Neural progenitor cell (in vitro differentiated cells): ENCODE results near the gene CETP. TPM values are rescaled to one million over a fixed set of nuclear protein-coding genes. Genes with fewer than 3 reads are reported as not detected.

ENCODE experiments used
- DNase-seq: peaks from one replicate; pipeline ENCODE4 v3.0.0-alpha.2; 2016; ENCODE audit warnings: low spot score
- H2AFZ ChIP-seq: fragments of 200-600 bp; sonication (generic); replicated peaks from 2 replicates; pipeline ENCODE4 v1.6.1; 2016; ENCODE audit warnings: antibody characterized with exemption
- H3F3A ChIP-seq: fragments of 200-600 bp; sonication (generic); 2 replicates; pipeline ENCODE4 v1.6.1; 2016; ENCODE audit warnings: antibody characterized with exemption, low read depth
- H3K27ac ChIP-seq: fragments of 200-600 bp; sonication (generic); 2 replicates; pipeline ENCODE4 v1.5.1; 2016; ENCODE audit warnings: mild to moderate bottlenecking
- H3K27me3 ChIP-seq: fragments of 200-600 bp; sonication (generic); 2 replicates; pipeline ENCODE4 v1.6.1; 2016; ENCODE audit warnings: mild to moderate bottlenecking, moderate library complexity
- H3K36me3 ChIP-seq: fragments of 200-600 bp; sonication (generic); 2 replicates; pipeline ENCODE4 v1.5.1; 2016
- H3K4me1 ChIP-seq: fragments of 200-600 bp; sonication (generic); 2 replicates; pipeline ENCODE4 v1.6.1; 2016; ENCODE audit warnings: mixed run types
- H3K4me2 ChIP-seq: fragments of 200-600 bp; sonication (generic); 2 replicates; pipeline ENCODE4 v1.6.1; 2016
- H3K4me3 ChIP-seq: fragments of 200-600 bp; sonication (generic); 2 replicates; pipeline ENCODE4 v1.5.1; 2016
- H3K79me2 ChIP-seq: fragments of 200-600 bp; sonication (generic); 2 replicates; pipeline ENCODE4 v1.6.1; 2016; ENCODE audit warnings: low read depth
- H3K9ac ChIP-seq: fragments of 200-600 bp; sonication (generic); 2 replicates; pipeline ENCODE4 v1.6.1; 2016
- H3K9me3 ChIP-seq: fragments of 200-600 bp; sonication (generic); 2 replicates; pipeline ENCODE4 v1.5.1; 2016; ENCODE audit warnings: low read depth
- H4K20me1 ChIP-seq: fragments of 200-600 bp; sonication (generic); 2 replicates; pipeline ENCODE4 v1.6.1; 2016; ENCODE audit warnings: low read depth
- H3K27ac Mint-ChIP-seq: 3 replicates; pipeline ENCODE4 v1.8.0; 2021; ENCODE audit warnings: mixed read lengths
- H3K27me3 Mint-ChIP-seq: 2 replicates; pipeline ENCODE4 v1.8.0; 2022; ENCODE audit warnings: low read depth, mild to moderate bottlenecking, inconsistent platforms, moderate library complexity, mixed read lengths; ENCODE audit not compliant: insufficient read depth
- H3K36me3 Mint-ChIP-seq: 3 replicates; pipeline ENCODE4 v1.8.0; 2021; ENCODE audit warnings: mixed read lengths
- H3K4me1 Mint-ChIP-seq: 3 replicates; pipeline ENCODE4 v1.8.0; 2021; ENCODE audit warnings: mixed read lengths
- H3K4me3 Mint-ChIP-seq: 3 replicates; pipeline ENCODE4 v1.8.0; 2021; ENCODE audit warnings: mild to moderate bottlenecking, moderate library complexity, mixed read lengths
- H3K9me3 Mint-ChIP-seq: 3 replicates; pipeline ENCODE4 v1.8.0; 2020; ENCODE audit warnings: mixed read lengths
- EZH2 ChIP-seq: fragments of 200-600 bp; sonication (generic); IDR thresholded peaks from 2 replicates; pipeline ENCODE4 v1.6.1; 2017; ENCODE audit warnings: antibody characterized with exemption, mild to moderate bottlenecking, moderate library complexity
- EZH2phosphoT487 ChIP-seq: fragments of 200-600 bp; sonication (generic); IDR thresholded peaks from 2 replicates; pipeline ENCODE4 v1.6.1; 2017; ENCODE audit warnings: antibody characterized with exemption
- total RNA-seq: library from RNA; depleted of rRNA; stranded (reverse); fragments of >200 nt; gene quantifications from 2 replicates; pipeline ENCODE4 v1.2.3, GENCODE V29; 2015; ENCODE audit warnings: low replicate concordance
- TF ChIP-seq, protein P1 (sequence below): fragments of 200-600 bp; sonication (generic); IDR thresholded peaks from 2 replicates; pipeline ENCODE4 v1.5.1; 2017; ENCODE audit warnings: antibody characterized with exemption, mild to moderate bottlenecking

The CETP gene
- total RNA-seq, 1 donor from 2014 or later: 0.28 TPM

DNA sequence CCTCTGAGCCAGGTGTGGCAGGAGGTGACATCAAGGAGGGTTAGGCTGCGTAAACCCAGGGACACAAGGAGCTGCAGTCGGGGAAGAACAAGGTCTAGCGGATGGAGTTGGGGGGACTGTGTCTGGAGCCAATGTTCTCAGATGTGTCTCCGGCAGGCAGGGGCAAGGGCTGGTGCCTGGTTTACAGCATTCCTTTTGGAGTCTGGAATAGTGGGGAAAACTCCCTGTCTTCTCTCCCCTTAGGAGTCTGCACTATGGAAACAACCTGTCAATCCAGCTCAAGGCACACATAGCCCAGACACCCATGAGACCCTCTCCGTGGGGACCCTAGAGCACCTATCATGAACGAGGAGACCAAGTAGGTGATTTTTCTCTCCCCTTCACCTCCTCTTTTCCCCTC, 55.1 kb downstream of the CETP start:
- Mint-ChIP-seq H3K9me3 (no peaks in the 10 kb centered on the region), H3K27me3 (peaks cover 13% of the 10 kb centered on the region), H3K4me1 (peaks cover 5% of the 10 kb centered on the region), H3K27ac (no peak overlapping the region), H3K4me3 (no peak overlapping the region), H3K36me3 (no peaks in the 10 kb centered on the region)
- Histone ChIP-seq H3K4me1 (no peaks in the 10 kb centered on the region), H3K4me3 (no peak overlapping the region), H4K20me1 (no peaks in the 10 kb centered on the region), H3K36me3 (no peaks in the 10 kb centered on the region), H3K4me2 (no peak overlapping the region), H3K9me3 (no peaks in the 10 kb centered on the region), H3K9ac (no peak overlapping the region), H3K27me3 (no peaks in the 10 kb centered on the region), H3K79me2 (no peaks in the 10 kb centered on the region), H3K27ac (no peak overlapping the region), H3F3A (no peaks in the 10 kb centered on the region), H2AFZ (no peak overlapping the region)
- no peak for DNase-seq
- TF ChIP-seq, protein P1, sequence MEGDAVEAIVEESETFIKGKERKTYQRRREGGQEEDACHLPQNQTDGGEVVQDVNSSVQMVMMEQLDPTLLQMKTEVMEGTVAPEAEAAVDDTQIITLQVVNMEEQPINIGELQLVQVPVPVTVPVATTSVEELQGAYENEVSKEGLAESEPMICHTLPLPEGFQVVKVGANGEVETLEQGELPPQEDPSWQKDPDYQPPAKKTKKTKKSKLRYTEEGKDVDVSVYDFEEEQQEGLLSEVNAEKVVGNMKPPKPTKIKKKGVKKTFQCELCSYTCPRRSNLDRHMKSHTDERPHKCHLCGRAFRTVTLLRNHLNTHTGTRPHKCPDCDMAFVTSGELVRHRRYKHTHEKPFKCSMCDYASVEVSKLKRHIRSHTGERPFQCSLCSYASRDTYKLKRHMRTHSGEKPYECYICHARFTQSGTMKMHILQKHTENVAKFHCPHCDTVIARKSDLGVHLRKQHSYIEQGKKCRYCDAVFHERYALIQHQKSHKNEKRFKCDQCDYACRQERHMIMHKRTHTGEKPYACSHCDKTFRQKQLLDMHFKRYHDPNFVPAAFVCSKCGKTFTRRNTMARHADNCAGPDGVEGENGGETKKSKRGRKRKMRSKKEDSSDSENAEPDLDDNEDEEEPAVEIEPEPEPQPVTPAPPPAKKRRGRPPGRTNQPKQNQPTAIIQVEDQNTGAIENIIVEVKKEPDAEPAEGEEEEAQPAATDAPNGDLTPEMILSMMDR: no peak
- TF ChIP-seq EZH2: no peak
- TF ChIP-seq EZH2phosphoT487: no peak

DNA sequence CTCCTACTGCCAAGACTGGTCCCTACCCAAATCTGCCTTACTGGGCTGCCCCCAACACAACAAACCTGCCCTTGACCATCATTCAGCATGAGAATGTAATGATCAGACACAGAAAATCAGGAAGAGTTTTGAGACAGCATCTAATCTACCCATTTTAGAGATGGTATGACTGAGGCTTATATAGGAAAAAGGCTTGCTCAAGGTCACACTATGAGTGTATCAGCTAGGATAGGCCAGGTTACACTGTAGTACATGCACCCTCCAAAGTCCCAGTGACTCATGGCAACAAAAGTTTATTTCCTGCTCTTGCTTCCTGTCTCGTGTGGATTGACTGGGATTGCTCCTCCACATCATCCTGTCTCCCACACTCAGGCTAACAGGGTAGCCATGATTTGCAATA, 55.5 kb downstream of the CETP start:
- TF ChIP-seq, protein P1: no peak
- TF ChIP-seq EZH2phosphoT487 (no peak), EZH2 (no peak)
- Mint-ChIP-seq H3K27ac (no peak overlapping the region), H3K36me3 (no peaks in the 10 kb centered on the region), H3K27me3 (peaks cover 15% of the 10 kb centered on the region), H3K4me1 (peaks cover 3% of the 10 kb centered on the region), H3K4me3 (no peak overlapping the region), H3K9me3 (no peaks in the 10 kb centered on the region)
- Histone ChIP-seq H3K4me3 (no peak overlapping the region), H2AFZ (no peak overlapping the region), H3K27ac (no peak overlapping the region), H3K9ac (no peak overlapping the region), H3F3A (no peaks in the 10 kb centered on the region), H3K4me1 (no peaks in the 10 kb centered on the region), H3K36me3 (no peaks in the 10 kb centered on the region), H3K79me2 (no peaks in the 10 kb centered on the region), H4K20me1 (no peaks in the 10 kb centered on the region), H3K9me3 (no peaks in the 10 kb centered on the region), H3K4me2 (no peak overlapping the region), H3K27me3 (no peaks in the 10 kb centered on the region)
- DNase-seq: no peak

DNA sequence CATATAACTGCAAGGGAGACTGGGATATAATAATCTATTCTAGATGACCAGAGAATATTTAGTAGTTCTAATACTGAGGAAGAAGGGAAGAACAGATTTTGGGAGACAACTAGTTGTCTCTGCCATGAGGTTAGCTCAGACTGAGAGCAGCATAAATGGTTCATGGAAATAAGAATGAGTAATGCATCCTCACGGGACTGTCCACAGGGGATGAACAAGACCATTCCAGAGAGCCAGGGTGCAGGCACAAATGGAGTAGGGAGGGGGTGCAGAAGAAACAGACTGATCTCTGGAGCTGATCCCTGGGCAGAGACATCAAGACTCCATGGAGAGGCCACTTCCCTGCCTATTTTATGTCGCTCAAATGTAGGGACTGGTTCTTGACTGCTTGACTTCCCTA, 58.0 kb downstream of the CETP start:
- H3K9me3 Mint-ChIP-seq: no peaks in the 10 kb centered on the region
- Histone ChIP-seq H3K27ac (no peak overlapping the region), H3F3A (no peaks in the 10 kb centered on the region), H3K27me3 (no peaks in the 10 kb centered on the region), H2AFZ (no peak overlapping the region), H3K79me2 (no peaks in the 10 kb centered on the region), H3K36me3 (no peaks in the 10 kb centered on the region), H3K4me1 (no peaks in the 10 kb centered on the region), H3K9ac (no peak overlapping the region), H4K20me1 (no peaks in the 10 kb centered on the region), H3K4me2 (no peak overlapping the region), H3K9me3 (no peaks in the 10 kb centered on the region), H3K4me3 (no peak overlapping the region)
- no peaks in the 10 kb centered on the region for H3K36me3 Mint-ChIP-seq
- H3K4me1 Mint-ChIP-seq: no peaks in the 10 kb centered on the region
- no peak overlapping the region for H3K27ac Mint-ChIP-seq
- no peak for TF ChIP-seq EZH2phosphoT487
- TF ChIP-seq, protein P1: no peak
- no peak for TF ChIP-seq EZH2
- H3K27me3 Mint-ChIP-seq: peaks cover 15% of the 10 kb centered on the region
- H3K4me3 Mint-ChIP-seq: no peak overlapping the region
- no peak for DNase-seq
